OCI-LY3 (cell line): ENCODE results near the gene DLX3.
A peak's percentile ranks its signal among the peaks of the same experiment; 100 is the strongest.

Source experiments
- H2AFZ ChIP-seq: fragments of 200-600, 300-600 bp; shearing (Covaris generic); 2 replicates; pipeline ENCODE4 v1.6.0; 2014; ENCODE audit warnings: antibody characterized with exemption, low read depth, low read length
- H3K27ac ChIP-seq: fragments of 200-600, 300-600 bp; sonication (generic); 2 replicates; pipeline ENCODE4 v1.5.1; 2014; ENCODE audit warnings: mild to moderate bottlenecking, low read length, moderate library complexity, mixed read lengths
- H3K27me3 ChIP-seq: fragments of 200-600, 300-600 bp; sonication (generic); 2 replicates; pipeline ENCODE4 v1.6.1; 2014; ENCODE audit warnings: low read depth, low read length, mixed read lengths
- H3K36me3 ChIP-seq: fragments of 200-600, 300-600 bp; sonication (generic); replicated peaks from 2 replicates; pipeline ENCODE3; 2014; ENCODE audit warnings: low read depth, low read length, mixed read lengths
- H3K4me1 ChIP-seq: fragments of 300-600, 200-600 bp; sonication (generic); 2 replicates; pipeline ENCODE4 v1.6.1; 2014; ENCODE audit warnings: low read length, mixed read lengths
- H3K4me2 ChIP-seq: fragments of 200-600, 300-600 bp; sonication (generic); 2 replicates; pipeline ENCODE4 v1.6.1; 2014; ENCODE audit warnings: low read length, mixed read lengths
- H3K4me3 ChIP-seq: fragments of 300-600, 200-600 bp; sonication (generic); 2 replicates; pipeline ENCODE4 v1.5.1; 2014; ENCODE audit warnings: antibody characterized with exemption, mild to moderate bottlenecking, low read length, moderate library complexity
- H3K79me2 ChIP-seq: fragments of 300-600, 200-600 bp; shearing (Covaris generic); 2 replicates; pipeline ENCODE4 v1.6.1; 2014; ENCODE audit warnings: mild to moderate bottlenecking, low read length, mixed read lengths
- H3K9ac ChIP-seq: fragments of 300-600, 200-600 bp; shearing (Covaris generic); 2 replicates; pipeline ENCODE4 v1.6.0; 2014; ENCODE audit warnings: mild to moderate bottlenecking, low read length, moderate library complexity
- H3K9me3 ChIP-seq: fragments of 200-600, 300-600 bp; shearing (Covaris generic); 2 replicates; pipeline ENCODE4 v1.6.1; 2014; ENCODE audit warnings: low read length, mixed read lengths; ENCODE audit not compliant: insufficient read depth
- H4K20me1 ChIP-seq: fragments of 200-600, 300-600 bp; sonication (generic); 2 replicates; pipeline ENCODE4 v1.6.1; 2016; ENCODE audit warnings: low read length, mixed read lengths; ENCODE audit not compliant: insufficient read depth
- CTCF ChIP-seq: fragments of 200-600, 300-600 bp; sonication (generic); IDR thresholded peaks from 2 replicates; pipeline ENCODE4 v1.5.1; 2014; ENCODE audit warnings: antibody characterized with exemption, low read length, low read depth
- EZH2phosphoT487 ChIP-seq: fragments of 200-600 bp; shearing (Covaris generic); IDR thresholded peaks from 2 replicates; pipeline ENCODE4 v1.6.1; 2018; ENCODE audit warnings: antibody characterized with exemption, mixed run types, low read depth

DLX3 gene

DNA sequence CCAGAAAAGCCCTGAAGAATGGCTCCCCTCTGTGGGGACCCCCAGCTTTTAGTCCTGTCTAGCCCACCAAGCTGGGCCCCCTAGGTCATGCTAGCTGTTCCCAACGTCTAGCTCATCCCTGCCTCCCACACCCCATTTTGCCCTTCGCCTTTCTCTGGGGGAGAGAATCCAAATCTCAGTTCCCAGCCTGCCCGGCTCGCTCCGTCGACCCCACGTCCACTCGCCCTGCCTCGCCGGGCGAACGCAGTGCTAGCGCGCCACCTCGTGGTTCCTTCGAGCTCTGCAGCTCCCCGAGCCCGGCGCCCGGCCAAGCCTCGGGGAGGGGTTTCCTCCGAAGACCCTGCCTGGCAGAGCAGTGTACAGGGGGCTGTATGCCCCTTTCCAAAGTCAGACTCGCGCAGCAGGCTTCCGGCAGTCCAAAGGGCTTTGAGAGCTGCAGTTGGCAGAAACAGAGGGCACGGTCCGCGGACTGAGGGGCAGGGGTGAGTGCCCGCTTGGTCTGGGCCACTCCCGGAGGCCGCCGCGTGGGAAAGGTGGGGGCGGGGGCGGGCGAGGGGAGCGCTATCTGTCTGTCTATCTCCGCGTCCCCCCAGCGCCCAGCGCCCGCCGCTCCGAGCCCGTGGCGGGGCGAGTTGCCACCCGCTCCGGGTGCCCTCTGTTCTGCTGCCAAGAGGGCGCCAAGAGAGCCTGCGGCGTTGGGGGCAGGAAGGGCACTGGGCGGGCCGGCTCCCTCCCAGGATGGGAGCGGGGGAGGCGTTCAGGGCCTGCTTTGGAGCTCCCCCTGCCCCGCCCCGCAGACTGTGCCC lies 1.7 kb upstream of the DLX3 start:
- H2AFZ ChIP-seq: no peak overlapping the region
- H3K36me3 ChIP-seq: no peaks in the 10 kb centered on the region
- H3K79me2 ChIP-seq: no peaks in the 10 kb centered on the region
- H3K4me3 ChIP-seq: no peak overlapping the region
- H3K27me3 ChIP-seq: peaks cover 20% of the 10 kb centered on the region
- TF ChIP-seq CTCF (peak; percentile 95), EZH2phosphoT487 (no peak)
- peak overlapping the region; percentile 56 for H3K4me2 ChIP-seq
- H4K20me1 ChIP-seq: no peaks in the 10 kb centered on the region
- no peaks in the 10 kb centered on the region for H3K9me3 ChIP-seq
- H3K9ac ChIP-seq: no peak overlapping the region
- no peak overlapping the region for H3K27ac ChIP-seq
- peaks cover 10% of the 10 kb centered on the region for H3K4me1 ChIP-seq

GRCh38 chr17:49996121-49996494 lies 1.1 kb upstream of the DLX3 start:
- Histone ChIP-seq H3K4me3 (no peak overlapping the region), H3K4me2 (peak overlapping the region; percentile 56), H2AFZ (no peak overlapping the region), H3K9ac (no peak overlapping the region), H4K20me1 (no peaks in the 10 kb centered on the region), H3K79me2 (no peaks in the 10 kb centered on the region), H3K9me3 (no peaks in the 10 kb centered on the region), H3K27me3 (peaks cover 15% of the 10 kb centered on the region), H3K27ac (no peak overlapping the region), H3K36me3 (no peaks in the 10 kb centered on the region), H3K4me1 (peaks cover 10% of the 10 kb centered on the region)
- TF ChIP-seq EZH2phosphoT487 (no peak), CTCF (no peak)

GRCh38 chr17:49994085-49995054 lies 654 bp downstream of the DLX3 start:
- Histone ChIP-seq H3K9ac (no peak overlapping the region), H3K27me3 (peaks cover 12% of the 10 kb centered on the region), H3K27ac (no peak overlapping the region), H2AFZ (no peak overlapping the region), H3K9me3 (no peaks in the 10 kb centered on the region), H3K4me1 (peaks cover 10% of the 10 kb centered on the region), H3K79me2 (no peaks in the 10 kb centered on the region), H4K20me1 (no peaks in the 10 kb centered on the region), H3K4me3 (no peak overlapping the region), H3K36me3 (no peaks in the 10 kb centered on the region), H3K4me2 (no peak overlapping the region)
- TF ChIP-seq EZH2phosphoT487: no peak
- no peak for TF ChIP-seq CTCF
